Stimulated activated CD8-positive, alpha-beta memory T cell treated with anti-CD3 and anti-CD28 coated beads, Interleukin-2, amount 100 ng/mL, for 1 hour (primary cell): ENCODE results near the gene SLC19A1.

ENCODE experiments used
- DNase-seq, 2 donors: peaks; one replicate each; pipeline ENCODE4 v3.0.0-alpha.2; 2020; ENCODE audit warnings: low read depth in 2 of 2

SLC19A1 gene

GRCh38 chr21:45493401-45494001 is 48.7 kb downstream of the SLC19A1 start:
- DNase-seq, result no peak

- no peak for DNase-seq
These were observed 49.5 kb downstream of the SLC19A1 start for GRCh38 chr21:45492765-45493164.

- DNase-seq, result no peak
These were observed 50.6 kb downstream of the SLC19A1 start for GRCh38 chr21:45491623-45492022.

DNA sequence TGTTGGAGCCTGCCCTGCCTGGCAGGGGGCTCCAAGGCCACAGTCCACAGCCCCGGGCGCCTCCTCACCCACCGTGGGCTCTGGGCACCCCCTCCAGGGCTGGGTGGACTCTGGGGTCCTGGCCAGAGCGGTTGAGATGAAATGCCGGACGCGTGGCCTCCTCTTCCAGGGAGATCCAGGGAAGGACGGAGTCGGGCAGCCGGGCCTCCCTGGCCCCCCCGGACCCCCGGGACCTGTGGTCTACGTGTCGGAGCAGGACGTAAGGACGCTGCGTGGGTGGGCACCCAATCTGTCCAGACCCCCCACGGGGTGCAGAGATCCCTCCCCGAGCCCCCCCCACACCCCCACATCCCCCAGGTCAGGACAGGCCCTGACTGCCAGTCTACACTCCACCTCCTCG is 51.2 kb downstream of the SLC19A1 start:
- DNase-seq, result no peak

DNA sequence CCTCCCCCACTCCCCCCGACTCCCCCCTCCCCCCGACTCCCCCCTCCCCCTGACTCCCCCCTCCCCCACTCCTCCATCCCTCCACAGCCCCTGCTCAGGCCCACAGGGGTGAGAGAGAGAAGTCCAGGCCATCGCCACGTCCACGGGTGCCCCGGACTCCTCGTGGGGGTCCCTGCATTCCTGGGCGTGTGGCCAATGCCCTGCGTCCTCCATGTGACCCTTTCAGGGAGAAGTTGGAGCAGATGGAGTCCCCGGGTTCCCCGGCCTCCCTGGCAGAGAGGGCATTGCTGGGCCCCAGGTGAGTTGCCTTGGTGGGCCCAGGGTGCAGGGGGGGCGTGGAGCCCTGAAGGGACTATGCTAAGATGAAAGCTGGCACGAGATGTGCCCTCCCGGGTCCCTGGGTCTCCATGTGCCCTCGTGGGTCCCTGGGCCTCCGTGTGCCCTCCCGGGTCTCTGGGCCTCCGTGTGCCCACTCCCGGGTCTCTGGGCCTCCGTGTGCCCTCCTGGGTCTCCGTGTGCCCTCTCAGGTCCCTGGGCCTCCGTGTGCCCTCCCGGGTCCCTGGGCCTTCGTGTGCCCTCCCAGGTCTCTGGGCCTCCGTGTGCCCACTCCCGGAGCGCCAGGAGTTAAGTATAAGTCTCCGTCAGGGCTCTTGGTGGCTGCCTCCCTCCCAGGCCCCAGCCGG is 52.0 kb downstream of the SLC19A1 start:
- DNase-seq, result no peak

- no peak for DNase-seq
These were observed 52.6 kb downstream of the SLC19A1 start for GRCh38 chr21:45489722-45489982.

- DNase-seq, result no peak
These were observed 53.1 kb downstream of the SLC19A1 start for GRCh38 chr21:45488931-45489721.

- DNase-seq, result no peak
These were observed 54.2 kb downstream of the SLC19A1 start for GRCh38 chr21:45487891-45488600.

- DNase-seq, result no peak
These were observed 55.0 kb downstream of the SLC19A1 start for GRCh38 chr21:45487161-45487806.

DNA sequence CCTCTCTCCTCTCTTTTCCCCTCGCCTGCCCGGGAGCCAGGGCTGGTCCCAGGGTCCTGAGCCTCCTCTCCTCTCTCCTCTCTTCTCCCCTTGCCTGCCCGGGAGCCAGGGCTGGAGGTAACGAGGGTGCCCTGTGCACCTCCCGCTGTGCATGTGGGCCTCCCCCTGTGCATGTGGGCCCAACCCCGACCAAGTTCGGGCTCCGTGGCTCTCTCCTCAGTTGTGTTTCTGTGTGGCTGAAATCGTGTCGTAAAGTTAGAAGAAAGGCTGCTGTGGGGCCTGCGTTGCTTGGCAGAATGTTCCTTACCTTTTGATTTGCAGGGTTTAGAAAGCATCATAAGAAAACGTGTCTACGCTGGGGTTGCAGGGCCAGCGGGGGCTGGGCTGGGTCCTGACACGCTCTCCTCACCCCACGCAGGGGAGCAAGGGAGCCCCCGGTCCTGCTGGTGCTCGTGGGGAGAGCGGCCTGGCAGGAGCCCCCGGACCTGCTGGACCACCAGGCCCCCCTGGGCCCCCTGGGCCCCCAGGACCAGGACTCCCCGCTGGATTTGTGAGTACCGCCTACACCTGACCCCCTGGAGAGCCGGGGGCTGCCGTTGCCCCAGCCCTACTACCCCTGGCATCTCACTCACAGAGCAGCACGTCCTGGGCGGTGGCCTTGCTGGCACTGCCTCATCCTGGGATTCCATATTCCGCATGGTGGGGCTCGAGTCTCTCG is 55.6 kb downstream of the SLC19A1 start:
- no peak for DNase-seq

DNA sequence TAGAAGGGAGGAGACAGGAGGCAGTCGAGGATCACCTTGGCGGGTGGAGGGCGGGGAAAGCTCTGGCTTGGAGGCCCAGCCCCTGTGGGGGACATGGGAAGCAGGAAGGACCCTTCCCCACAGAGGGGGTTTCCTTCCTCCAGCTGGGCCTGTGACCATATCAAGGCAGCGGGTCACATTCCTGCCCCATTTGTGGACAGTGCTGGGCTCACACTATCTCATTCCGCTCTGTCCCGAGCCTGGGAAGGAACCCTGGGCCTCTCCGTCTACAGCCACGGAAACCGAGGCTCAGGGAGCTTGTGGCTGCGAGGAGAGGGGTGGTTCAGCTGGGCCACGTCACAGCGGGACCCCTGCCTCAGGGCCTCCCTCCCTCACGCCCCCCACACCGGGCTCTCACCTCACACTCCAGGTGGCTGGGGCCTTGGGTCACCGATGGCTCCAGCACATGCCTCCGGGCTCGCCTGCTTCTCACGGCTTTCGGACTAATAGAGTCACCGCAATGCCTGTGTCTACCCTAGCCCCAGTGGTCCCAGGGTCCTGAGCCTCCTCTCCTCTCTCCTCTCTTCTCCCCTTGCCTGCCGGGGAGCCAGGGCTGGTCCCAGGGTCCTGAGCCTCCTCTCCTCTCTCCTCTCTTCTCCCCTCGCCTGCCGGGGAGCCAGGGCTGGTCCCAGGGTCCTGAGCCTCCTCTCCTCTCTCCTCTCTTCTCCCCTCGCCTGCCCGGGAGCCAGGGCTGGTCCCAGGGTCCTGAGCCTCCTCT is 56.4 kb downstream of the SLC19A1 start:
- DNase-seq, result no peak

- no peak for DNase-seq
These were observed 57.9 kb downstream of the SLC19A1 start for GRCh38 chr21:45484318-45484717.

DNA sequence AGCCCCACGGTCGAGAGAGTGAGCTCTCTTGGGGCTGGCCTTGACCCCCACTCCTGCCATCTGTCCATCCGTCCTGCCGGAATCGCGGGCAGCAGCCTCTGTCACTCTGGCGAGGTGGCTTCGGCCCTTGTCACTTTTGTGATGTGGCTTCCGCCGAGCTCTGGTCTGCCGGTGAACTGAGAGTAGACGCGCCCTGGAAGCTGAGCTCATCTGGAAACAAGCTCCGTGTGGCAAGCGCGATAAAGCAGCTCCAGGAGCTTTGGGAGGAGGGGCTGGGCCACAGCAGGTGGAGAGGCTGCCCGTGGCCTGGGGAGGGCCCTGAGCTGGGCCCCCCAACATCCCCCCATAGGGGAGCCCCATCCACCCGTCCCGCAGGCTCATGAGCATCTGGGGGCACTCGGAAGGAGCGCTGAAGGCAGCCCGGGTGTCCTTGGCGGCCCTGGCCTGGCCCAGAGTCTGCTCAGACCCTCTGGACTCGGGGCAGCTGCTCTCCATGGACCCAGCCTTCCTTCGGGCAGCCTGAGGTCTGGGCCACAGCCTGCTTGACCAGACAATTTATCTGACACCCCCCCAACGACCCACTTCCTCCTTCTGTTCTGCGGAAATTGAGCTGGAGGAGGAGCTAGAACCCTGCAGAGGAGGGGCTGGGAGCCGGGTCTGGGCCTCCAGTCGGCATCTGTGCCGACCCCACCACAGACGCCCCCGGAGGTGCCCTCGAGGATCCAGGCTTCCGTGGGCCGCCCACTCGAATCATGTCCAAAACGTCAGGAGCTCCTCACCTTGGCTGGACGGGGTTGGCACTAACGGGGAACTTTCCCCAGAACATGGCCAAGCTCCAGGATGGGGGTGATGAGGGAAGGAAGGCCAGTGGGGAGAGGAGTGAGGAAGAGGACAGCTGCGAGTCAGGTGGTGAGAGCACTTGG is 59.1 kb downstream of the SLC19A1 start:
- no peak for DNase-seq

GRCh38 chr21:45481977-45482898 is 60.0 kb downstream of the SLC19A1 start:
- DNase-seq, result no peak

- DNase-seq, result no peak
These were observed 60.7 kb downstream of the SLC19A1 start for GRCh38 chr21:45481566-45481965.

DNA sequence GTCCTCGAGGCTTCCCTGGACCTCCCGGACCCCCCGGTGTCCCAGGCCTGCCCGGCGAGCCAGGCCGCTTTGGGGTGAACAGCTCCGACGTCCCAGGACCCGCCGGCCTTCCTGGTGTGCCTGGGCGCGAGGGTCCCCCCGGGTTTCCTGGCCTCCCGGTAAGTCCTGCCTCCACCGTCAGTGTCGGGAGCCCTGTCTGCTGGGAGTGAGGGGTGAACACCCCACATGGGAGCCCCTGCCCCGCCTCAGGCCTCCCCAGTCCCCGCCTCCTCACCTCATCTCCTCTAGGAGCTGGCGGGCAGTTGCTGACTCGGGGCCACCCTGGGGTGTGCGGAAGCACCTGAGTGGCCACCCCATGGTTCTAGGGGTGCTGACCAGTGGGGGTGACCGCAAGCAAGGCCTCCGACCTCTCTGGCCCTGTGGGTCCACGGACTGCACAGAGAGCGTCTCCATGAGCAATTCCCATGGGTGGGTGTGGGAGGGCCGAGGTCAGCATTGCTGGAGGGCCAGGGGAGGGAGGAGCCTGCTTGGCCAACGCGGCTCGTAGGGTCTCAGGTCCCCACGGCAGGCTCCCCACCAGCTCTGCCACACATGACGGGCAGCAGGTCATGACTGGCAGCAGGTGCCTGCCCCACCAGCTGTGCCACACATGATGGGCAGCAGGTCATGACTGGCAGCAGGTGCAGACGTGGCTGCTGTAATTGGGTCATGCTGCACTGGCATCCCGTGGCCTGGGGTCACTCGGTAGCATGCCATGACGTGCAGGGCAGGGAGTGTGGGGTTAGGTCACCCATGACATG is 61.3 kb downstream of the SLC19A1 start:
- no peak for DNase-seq
